Endodermal cell (in vitro differentiated cells): ENCODE results near the gene RYR3. TPM values are rescaled to one million over a fixed set of nuclear protein-coding genes. Genes with fewer than 3 reads are reported as not detected.

Experiments
- DNase-seq: peaks from one replicate; pipeline ENCODE4 v3.0.0-alpha.2; 2017
- H3K27ac ChIP-seq: 2 replicates; pipeline ENCODE4 v1.5.1; 2013; ENCODE audit warnings: mild to moderate bottlenecking, low read depth, low read length, moderate library complexity
- H3K27me3 ChIP-seq: 2 replicates; pipeline ENCODE4 v1.6.1; 2013; ENCODE audit warnings: mild to moderate bottlenecking, low read length, moderate library complexity; ENCODE audit not compliant: insufficient read depth, control insufficient read depth, poor library complexity, severe bottlenecking
- H3K36me3 ChIP-seq: 2 replicates; pipeline ENCODE4 v1.7.0; 2013; ENCODE audit warnings: mild to moderate bottlenecking, low read length, moderate library complexity; ENCODE audit not compliant: control insufficient read depth, insufficient read depth
- H3K4me1 ChIP-seq: one replicate; pipeline ENCODE4 v1.7.0; 2013; ENCODE audit warnings: low read length; ENCODE audit not compliant: control insufficient read depth, insufficient read depth
- H3K4me3 ChIP-seq: 2 replicates; pipeline ENCODE4 v1.5.1; 2013; ENCODE audit warnings: mild to moderate bottlenecking, low read length, moderate library complexity
- H3K9ac ChIP-seq: 2 replicates; pipeline ENCODE4 v1.6.1; 2013; ENCODE audit warnings: mild to moderate bottlenecking, low read length, moderate library complexity; ENCODE audit not compliant: poor library complexity, severe bottlenecking; ENCODE audit errors: extremely low read depth
- H3K9me3 ChIP-seq: 2 replicates; pipeline ENCODE4 v1.6.1; 2013; ENCODE audit warnings: mild to moderate bottlenecking, low read length, moderate library complexity; ENCODE audit not compliant: control insufficient read depth
- H3K27ac Mint-ChIP-seq: 2 replicates; pipeline ENCODE4 v1.8.0; 2020; ENCODE audit warnings: mixed read lengths
- H3K27me3 Mint-ChIP-seq: 2 replicates; pipeline ENCODE4 v1.8.0; 2021; ENCODE audit warnings: mild to moderate bottlenecking, mixed read lengths; ENCODE audit not compliant: insufficient read depth
- H3K36me3 Mint-ChIP-seq: 2 replicates; pipeline ENCODE4 v1.8.0; 2020; ENCODE audit warnings: low read depth, mixed read lengths
- H3K4me1 Mint-ChIP-seq: 2 replicates; pipeline ENCODE4 v1.8.0; 2020; ENCODE audit warnings: mixed read lengths
- H3K4me3 Mint-ChIP-seq: 2 replicates; pipeline ENCODE4 v1.8.0; 2020; ENCODE audit warnings: mild to moderate bottlenecking, moderate library complexity, mixed read lengths
- H3K9me3 Mint-ChIP-seq: 2 replicates; pipeline ENCODE4 v1.8.0; 2020; ENCODE audit warnings: mild to moderate bottlenecking, mixed read lengths
- WGBS, 2 experiments: methylation state at CpG; one replicate each; pipeline versions ENCODE4 v1.1.5 to v1.1.7; 2013; ENCODE audit warnings: missing lambda C conversion rate in 2 of 2, mixed read lengths in 1 of 2; ENCODE audit not compliant: insufficient coverage in 1 of 2, insufficient read length in 1 of 2; 5-methylcytosine and 5-hydroxymethylcytosine counted together
- total RNA-seq, 2 donors: library from RNA; stranded (reverse); fragmentation: NEBNext Ultra II Directional in 1 of 2; extraction: Animal tissue kit (Norgen Biotek cat#: 25700) in 1 of 2; gene quantifications; 2 replicates in 1 of 2; 3 replicates in 1 of 2; pipeline ENCODE4 v1.2.1, GENCODE V29; 2021
- TF ChIP-seq, protein P1 (sequence below): fragments of 200-600 bp; sonication (generic); conservative IDR thresholded peaks from 2 replicates; pipeline ENCODE4 v1.5.0; 2021; ENCODE audit warnings: antibody characterized with exemption, mild to moderate bottlenecking

The RYR3 gene
- total RNA-seq, 2 donors from 2014 or later = 0.71 to 1.4 TPM

DNA sequence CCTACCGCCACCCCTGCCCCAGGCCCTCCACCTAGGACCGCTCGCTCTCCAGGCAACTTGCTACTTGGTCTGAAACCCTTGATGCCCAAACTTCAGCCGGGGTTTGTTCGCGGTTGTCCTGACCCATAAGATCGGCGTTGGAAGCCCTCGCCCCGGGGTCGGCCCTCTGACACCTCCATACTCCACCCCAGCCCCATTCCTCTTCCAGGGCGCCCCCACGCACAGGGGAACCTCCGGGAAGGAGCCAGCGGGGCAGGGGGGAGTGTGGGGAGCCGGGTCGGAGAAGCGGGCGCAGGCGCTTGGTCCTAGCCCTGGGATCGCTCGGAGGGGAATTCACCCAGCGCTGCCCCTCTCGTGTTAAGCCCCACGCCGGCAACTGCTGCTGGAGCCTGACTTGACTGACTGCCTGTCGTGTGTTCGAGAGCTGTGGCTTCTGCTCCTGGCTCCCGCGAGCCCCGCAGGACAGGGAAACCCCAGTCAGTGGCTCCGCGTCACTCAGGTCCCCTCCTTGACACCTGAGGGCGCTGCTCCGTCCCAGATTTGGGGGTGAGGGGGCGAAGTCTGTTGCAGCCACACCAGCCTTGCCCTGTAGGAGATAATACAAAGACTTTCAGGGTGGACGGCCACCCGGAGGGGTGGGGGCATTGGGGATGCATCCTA is 675 bp downstream of the RYR3 start:
- no peak overlapping the region for H3K27ac Mint-ChIP-seq
- Histone ChIP-seq H3K9ac (peak overlapping the region; percentile 28), H3K4me1 (no peaks in the 10 kb centered on the region), H3K4me3 (peak overlapping the region; percentile 79), H3K36me3 (no peaks in the 10 kb centered on the region), H3K27ac (no peak overlapping the region), H3K9me3 (no peaks in the 10 kb centered on the region), H3K27me3 (peaks cover 41% of the 10 kb centered on the region)
- no peaks in the 10 kb centered on the region for H3K36me3 Mint-ChIP-seq
- peaks cover 60% of the 10 kb centered on the region for H3K27me3 Mint-ChIP-seq
- peaks cover 8% of the 10 kb centered on the region for H3K4me1 Mint-ChIP-seq
- peak; percentile 75 for DNase-seq
- H3K4me3 Mint-ChIP-seq = peak overlapping the region; percentile 66
- TF ChIP-seq, protein P1, sequence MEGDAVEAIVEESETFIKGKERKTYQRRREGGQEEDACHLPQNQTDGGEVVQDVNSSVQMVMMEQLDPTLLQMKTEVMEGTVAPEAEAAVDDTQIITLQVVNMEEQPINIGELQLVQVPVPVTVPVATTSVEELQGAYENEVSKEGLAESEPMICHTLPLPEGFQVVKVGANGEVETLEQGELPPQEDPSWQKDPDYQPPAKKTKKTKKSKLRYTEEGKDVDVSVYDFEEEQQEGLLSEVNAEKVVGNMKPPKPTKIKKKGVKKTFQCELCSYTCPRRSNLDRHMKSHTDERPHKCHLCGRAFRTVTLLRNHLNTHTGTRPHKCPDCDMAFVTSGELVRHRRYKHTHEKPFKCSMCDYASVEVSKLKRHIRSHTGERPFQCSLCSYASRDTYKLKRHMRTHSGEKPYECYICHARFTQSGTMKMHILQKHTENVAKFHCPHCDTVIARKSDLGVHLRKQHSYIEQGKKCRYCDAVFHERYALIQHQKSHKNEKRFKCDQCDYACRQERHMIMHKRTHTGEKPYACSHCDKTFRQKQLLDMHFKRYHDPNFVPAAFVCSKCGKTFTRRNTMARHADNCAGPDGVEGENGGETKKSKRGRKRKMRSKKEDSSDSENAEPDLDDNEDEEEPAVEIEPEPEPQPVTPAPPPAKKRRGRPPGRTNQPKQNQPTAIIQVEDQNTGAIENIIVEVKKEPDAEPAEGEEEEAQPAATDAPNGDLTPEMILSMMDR = peak; percentile 59
- no peaks in the 10 kb centered on the region for H3K9me3 Mint-ChIP-seq
- 3 to 6% methylated on average over 19 to 38 of the region's 38 CpGs for WGBS, 2 experiments

DNA sequence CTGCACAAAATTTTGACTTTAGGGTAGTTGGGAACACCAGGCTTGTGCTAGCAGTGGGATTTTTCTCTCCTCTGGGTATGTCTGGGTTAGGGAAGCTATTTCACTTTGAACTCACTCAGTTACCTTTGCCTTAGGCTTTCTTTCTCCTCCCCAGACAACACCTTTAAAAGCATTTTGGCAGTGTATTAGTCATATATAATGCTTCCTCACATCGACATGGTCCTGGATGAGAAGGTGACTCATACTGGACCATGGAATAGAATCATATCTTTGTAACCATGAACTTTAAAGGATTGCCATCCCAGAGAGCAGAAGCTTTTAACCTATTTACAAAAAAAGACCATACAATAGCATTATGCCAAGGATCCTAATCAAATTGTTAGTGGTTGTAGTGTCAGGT is 2.7 kb downstream of the RYR3 start:
- H3K4me3 Mint-ChIP-seq = no peak overlapping the region
- 60 to 86% methylated on average over 1 of the region's 1 CpG for WGBS, 2 experiments

DNA sequence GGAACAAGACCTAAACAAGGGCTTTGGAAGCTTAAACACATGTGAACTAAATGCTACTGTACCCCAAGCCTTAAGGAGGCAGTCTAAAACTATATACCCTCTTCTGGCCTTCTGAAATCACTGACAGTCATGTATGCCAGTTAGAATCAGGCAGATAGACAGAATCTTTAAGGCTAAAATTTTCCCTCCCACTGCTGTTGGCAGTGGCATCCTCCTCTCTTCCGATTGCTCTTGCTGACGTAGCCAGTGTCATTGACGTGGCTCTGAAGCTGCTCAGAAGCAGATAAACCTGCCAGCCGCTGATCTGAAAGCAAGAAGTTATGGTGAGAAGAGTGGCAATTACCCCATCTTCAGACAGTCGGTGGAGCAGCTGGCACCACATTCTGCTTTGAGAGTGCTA is 3.3 kb downstream of the RYR3 start:
- no peak overlapping the region for H3K4me3 ChIP-seq
- peaks cover 80% of the 10 kb centered on the region for H3K27me3 Mint-ChIP-seq
- H3K4me3 Mint-ChIP-seq = no peak overlapping the region
- H3K4me1 ChIP-seq = peaks cover 5% of the 10 kb centered on the region
- H3K4me1 Mint-ChIP-seq = peaks cover 22% of the 10 kb centered on the region
- TF ChIP-seq, protein P1 = no peak
- H3K9me3 ChIP-seq = no peaks in the 10 kb centered on the region
- no peak overlapping the region for H3K27ac ChIP-seq
- peaks cover 45% of the 10 kb centered on the region for H3K27me3 ChIP-seq
- no peak overlapping the region for H3K27ac Mint-ChIP-seq
- H3K9me3 Mint-ChIP-seq = no peaks in the 10 kb centered on the region
- H3K36me3 ChIP-seq = no peaks in the 10 kb centered on the region
- no peak overlapping the region for H3K9ac ChIP-seq
- 93 to 100% methylated on average over 4 to 5 of the region's 5 CpGs for WGBS, 2 experiments
- DNase-seq = no peak
- H3K36me3 Mint-ChIP-seq = no peaks in the 10 kb centered on the region

More for the DNA sequence above, 2.7 kb downstream of the RYR3 start:
- Histone ChIP-seq H3K9me3 (no peaks in the 10 kb centered on the region), H3K4me1 (peaks cover 5% of the 10 kb centered on the region), H3K27me3 (peaks cover 41% of the 10 kb centered on the region), H3K36me3 (no peaks in the 10 kb centered on the region), H3K4me3 (no peak overlapping the region), H3K9ac (no peak overlapping the region), H3K27ac (no peak overlapping the region)
- DNase-seq = no peak
- Mint-ChIP-seq H3K36me3 (no peaks in the 10 kb centered on the region), H3K27ac (no peak overlapping the region), H3K27me3 (peaks cover 78% of the 10 kb centered on the region), H3K9me3 (no peaks in the 10 kb centered on the region), H3K4me1 (peaks cover 17% of the 10 kb centered on the region)
- TF ChIP-seq, protein P1 = no peak
